Uterus (tissue), 2 donors: ENCODE measurements around the gene ABCC4.

Experiments
- POLR2A ChIP-seq, 2 donors: fragments of 450-650 bp; IDR thresholded peaks; one replicate each; pipeline ENCODE4 v1.6.1; 2016; ENCODE audit warnings: antibody characterized with exemption in 2 of 2, mild to moderate bottlenecking in 1 of 2, moderate library complexity in 1 of 2
- TF ChIP-seq, protein P1 (sequence below), 4 experiments: fragments of 200-600 bp in 2 of 4; fragments of 450-650 bp in 2 of 4; sonication (generic) in 2 of 4; IDR thresholded peaks; one replicate each; pipeline ENCODE4 v1.5.1; 2016 to 2019; ENCODE audit warnings: antibody characterized with exemption in 4 of 4, mild to moderate bottlenecking in 2 of 4, moderate library complexity in 1 of 4

DNA sequence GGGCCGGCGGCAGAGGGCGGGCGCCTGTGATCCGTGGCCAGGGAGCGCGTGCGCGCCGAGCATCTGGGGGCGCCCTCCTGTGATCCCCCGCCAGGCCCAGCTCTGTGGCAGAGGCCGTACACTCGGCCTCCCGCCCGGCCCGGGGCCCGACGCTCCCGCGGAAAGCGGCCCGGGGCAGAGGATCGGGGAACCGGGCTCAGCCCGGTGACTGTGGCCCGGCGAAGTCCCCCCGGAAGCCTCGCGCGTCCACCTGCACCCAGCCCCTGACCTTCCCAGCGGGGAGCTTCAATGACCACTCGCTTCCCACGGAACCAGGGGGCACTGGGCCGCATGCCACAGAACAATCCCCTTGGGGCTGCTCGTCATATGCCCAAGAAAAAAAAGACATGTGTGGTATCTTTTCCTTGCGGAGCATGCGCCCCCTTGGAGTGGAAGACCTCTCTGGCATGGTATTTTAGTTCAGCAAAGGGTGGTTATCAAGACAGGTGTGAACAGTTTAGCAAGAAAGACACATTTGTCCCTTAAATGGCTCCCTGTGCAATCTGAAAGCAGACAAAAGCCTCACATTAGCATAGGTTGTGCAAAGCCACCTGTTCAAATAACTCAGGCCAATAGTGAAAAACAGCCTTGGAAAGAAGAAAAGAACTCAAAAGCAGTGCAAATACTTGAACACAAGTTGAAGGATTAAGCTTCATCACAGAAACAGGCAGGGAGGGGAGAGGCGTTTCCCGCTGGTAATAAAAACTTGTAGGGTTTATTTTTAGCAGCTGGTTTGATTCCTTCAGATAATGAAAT is 298.0 kb downstream of the ABCC4 start:
- TF ChIP-seq, protein P1, sequence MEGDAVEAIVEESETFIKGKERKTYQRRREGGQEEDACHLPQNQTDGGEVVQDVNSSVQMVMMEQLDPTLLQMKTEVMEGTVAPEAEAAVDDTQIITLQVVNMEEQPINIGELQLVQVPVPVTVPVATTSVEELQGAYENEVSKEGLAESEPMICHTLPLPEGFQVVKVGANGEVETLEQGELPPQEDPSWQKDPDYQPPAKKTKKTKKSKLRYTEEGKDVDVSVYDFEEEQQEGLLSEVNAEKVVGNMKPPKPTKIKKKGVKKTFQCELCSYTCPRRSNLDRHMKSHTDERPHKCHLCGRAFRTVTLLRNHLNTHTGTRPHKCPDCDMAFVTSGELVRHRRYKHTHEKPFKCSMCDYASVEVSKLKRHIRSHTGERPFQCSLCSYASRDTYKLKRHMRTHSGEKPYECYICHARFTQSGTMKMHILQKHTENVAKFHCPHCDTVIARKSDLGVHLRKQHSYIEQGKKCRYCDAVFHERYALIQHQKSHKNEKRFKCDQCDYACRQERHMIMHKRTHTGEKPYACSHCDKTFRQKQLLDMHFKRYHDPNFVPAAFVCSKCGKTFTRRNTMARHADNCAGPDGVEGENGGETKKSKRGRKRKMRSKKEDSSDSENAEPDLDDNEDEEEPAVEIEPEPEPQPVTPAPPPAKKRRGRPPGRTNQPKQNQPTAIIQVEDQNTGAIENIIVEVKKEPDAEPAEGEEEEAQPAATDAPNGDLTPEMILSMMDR (IDR thresholded peaks at IDR 0.05) = no peak
- TF ChIP-seq POLR2A (IDR thresholded peaks at IDR 0.05) = no peak
